Effector memory CD4-positive, alpha-beta T cell (primary cell): ENCODE data around the gene KIFC3.
A peak's percentile ranks its signal among the peaks of the same experiment; 100 is the strongest.

ENCODE experiments used
- DNase-seq, 3 donors: peaks; one replicate each; pipeline ENCODE4 v3.0.0-alpha.2; 2020
- H3K27ac ChIP-seq: 2 replicates; pipeline ENCODE4 v1.7.0; 2013; ENCODE audit warnings: mild to moderate bottlenecking, low read length, moderate library complexity; ENCODE audit not compliant: insufficient read depth, poor library complexity, severe bottlenecking
- H3K27me3 ChIP-seq: replicated peaks from 2 replicates; pipeline ENCODE4 v1.7.0; 2013; ENCODE audit warnings: mild to moderate bottlenecking, low read length; ENCODE audit not compliant: insufficient read depth, control insufficient read depth, poor library complexity, severe bottlenecking
- H3K36me3 ChIP-seq: 2 replicates; pipeline ENCODE4 v1.7.0; 2013; ENCODE audit warnings: mild to moderate bottlenecking, low read length, moderate library complexity; ENCODE audit not compliant: control insufficient read depth, insufficient read depth
- H3K4me1 ChIP-seq: 2 replicates; pipeline ENCODE4 v1.7.0; 2013; ENCODE audit warnings: low read length, mild to moderate bottlenecking; ENCODE audit not compliant: control insufficient read depth, insufficient read depth, poor library complexity, severe bottlenecking
- H3K4me3 ChIP-seq: 2 replicates; pipeline ENCODE4 v1.7.0; 2013; ENCODE audit warnings: low read length, low read depth, mild to moderate bottlenecking; ENCODE audit not compliant: insufficient read depth, poor library complexity, severe bottlenecking
- H3K9me3 ChIP-seq: 2 replicates; pipeline ENCODE4 v1.7.0; 2013; ENCODE audit warnings: mild to moderate bottlenecking, low read length, moderate library complexity; ENCODE audit not compliant: control insufficient read depth

KIFC3 gene

GRCh38 chr16:57825298-57826044 is 23.2 kb upstream of the KIFC3 start:
- no peaks in the 10 kb centered on the region for H3K4me1 ChIP-seq
- H3K4me3 ChIP-seq = no peak overlapping the region
- DNase-seq = no peak
- H3K27me3 ChIP-seq = no peaks in the 10 kb centered on the region
- no peaks in the 10 kb centered on the region for H3K9me3 ChIP-seq
- H3K36me3 ChIP-seq = no peaks in the 10 kb centered on the region
- no peak overlapping the region for H3K27ac ChIP-seq

- H3K36me3 ChIP-seq = no peaks in the 10 kb centered on the region
- no peak overlapping the region for H3K4me3 ChIP-seq
- no peaks in the 10 kb centered on the region for H3K9me3 ChIP-seq
- H3K27ac ChIP-seq = no peak overlapping the region
- H3K4me1 ChIP-seq = no peaks in the 10 kb centered on the region
- H3K27me3 ChIP-seq = no peaks in the 10 kb centered on the region
- DNase-seq = no peak
Observed at GRCh38 chr16:57824888-57825287, 22.6 kb upstream of the KIFC3 start.

GRCh38 chr16:57823836-57824235 is 21.5 kb upstream of the KIFC3 start:
- DNase-seq = no peak

GRCh38 chr16:57822856-57823255 is 20.6 kb upstream of the KIFC3 start:
- Histone ChIP-seq H3K27me3 (no peaks in the 10 kb centered on the region), H3K4me3 (no peak overlapping the region), H3K9me3 (no peaks in the 10 kb centered on the region), H3K4me1 (no peaks in the 10 kb centered on the region), H3K27ac (no peak overlapping the region), H3K36me3 (no peaks in the 10 kb centered on the region)
- DNase-seq = no peak

More at GRCh38 chr16:57823836-57824235, 21.5 kb upstream of the KIFC3 start:
- Histone ChIP-seq H3K27ac (no peak overlapping the region), H3K9me3 (no peaks in the 10 kb centered on the region), H3K4me3 (no peak overlapping the region), H3K36me3 (no peaks in the 10 kb centered on the region), H3K27me3 (no peaks in the 10 kb centered on the region), H3K4me1 (no peaks in the 10 kb centered on the region)

GRCh38 chr16:57822018-57822553 is 19.8 kb upstream of the KIFC3 start:
- no peak for DNase-seq
- Histone ChIP-seq H3K9me3 (no peaks in the 10 kb centered on the region), H3K27me3 (no peaks in the 10 kb centered on the region), H3K36me3 (no peaks in the 10 kb centered on the region), H3K27ac (no peak overlapping the region), H3K4me3 (no peak overlapping the region), H3K4me1 (no peaks in the 10 kb centered on the region)

- Histone ChIP-seq H3K27me3 (no peaks in the 10 kb centered on the region), H3K36me3 (no peaks in the 10 kb centered on the region)
- no peak for DNase-seq
Observed at GRCh38 chr16:57821149-57821971, 19.1 kb upstream of the KIFC3 start.

GRCh38 chr16:57818377-57819064 is 16.2 kb upstream of the KIFC3 start:
- no peaks in the 10 kb centered on the region for H3K4me1 ChIP-seq
- no peak overlapping the region for H3K27ac ChIP-seq
- H3K36me3 ChIP-seq = no peaks in the 10 kb centered on the region
- H3K9me3 ChIP-seq = no peaks in the 10 kb centered on the region
- no peak for DNase-seq
- no peak overlapping the region for H3K4me3 ChIP-seq
- H3K27me3 ChIP-seq = no peaks in the 10 kb centered on the region

More at GRCh38 chr16:57821149-57821971, 19.1 kb upstream of the KIFC3 start:
- Histone ChIP-seq H3K27ac (no peak overlapping the region), H3K4me3 (no peak overlapping the region), H3K4me1 (no peaks in the 10 kb centered on the region), H3K9me3 (no peaks in the 10 kb centered on the region)

- H3K27ac ChIP-seq = no peak overlapping the region
- H3K9me3 ChIP-seq = no peaks in the 10 kb centered on the region
- no peaks in the 10 kb centered on the region for H3K36me3 ChIP-seq
- no peak overlapping the region for H3K4me3 ChIP-seq
- no peaks in the 10 kb centered on the region for H3K27me3 ChIP-seq
- no peak for DNase-seq
- H3K4me1 ChIP-seq = no peaks in the 10 kb centered on the region
Observed at GRCh38 chr16:57817680-57818079, 15.4 kb upstream of the KIFC3 start.

GRCh38 chr16:57815987-57816745 is 13.9 kb upstream of the KIFC3 start:
- Histone ChIP-seq H3K27ac (no peak overlapping the region), H3K4me1 (no peaks in the 10 kb centered on the region), H3K9me3 (no peaks in the 10 kb centered on the region), H3K4me3 (no peak overlapping the region), H3K27me3 (no peaks in the 10 kb centered on the region), H3K36me3 (no peaks in the 10 kb centered on the region)
- DNase-seq = peak; percentile 23 to 58 (median 27)
